Gastrocnemius medialis (tissue), 4 donors: ENCODE measurements around the gene URAD.

Experiments
- POLR2A ChIP-seq, 2 donors: fragments of 450-650 bp; IDR thresholded peaks; one replicate each; pipeline ENCODE4 v1.6.1; 2017; ENCODE audit warnings: antibody characterized with exemption in 2 of 2, mild to moderate bottlenecking in 2 of 2, moderate library complexity in 2 of 2
- TF ChIP-seq, protein P1 (sequence below), 5 experiments: fragments of 450-650 bp in 3 of 5; fragments of 200-600 bp in 2 of 5; sonication (generic) in 2 of 5; IDR thresholded peaks in 4 of 5; conservative IDR thresholded peaks in 1 of 5; 1 replicate in 4 of 5; 2 replicates in 1 of 5; pipeline ENCODE4 v1.5.1; 2016 to 2019; ENCODE audit warnings: antibody characterized with exemption in 5 of 5, mild to moderate bottlenecking in 3 of 5, moderate library complexity in 3 of 5

GRCh38 chr13:27962128-27962841, 26.2 kb downstream of the URAD start:
- TF ChIP-seq POLR2A (IDR thresholded peaks at IDR 0.05) = no peak
- TF ChIP-seq, protein P1, sequence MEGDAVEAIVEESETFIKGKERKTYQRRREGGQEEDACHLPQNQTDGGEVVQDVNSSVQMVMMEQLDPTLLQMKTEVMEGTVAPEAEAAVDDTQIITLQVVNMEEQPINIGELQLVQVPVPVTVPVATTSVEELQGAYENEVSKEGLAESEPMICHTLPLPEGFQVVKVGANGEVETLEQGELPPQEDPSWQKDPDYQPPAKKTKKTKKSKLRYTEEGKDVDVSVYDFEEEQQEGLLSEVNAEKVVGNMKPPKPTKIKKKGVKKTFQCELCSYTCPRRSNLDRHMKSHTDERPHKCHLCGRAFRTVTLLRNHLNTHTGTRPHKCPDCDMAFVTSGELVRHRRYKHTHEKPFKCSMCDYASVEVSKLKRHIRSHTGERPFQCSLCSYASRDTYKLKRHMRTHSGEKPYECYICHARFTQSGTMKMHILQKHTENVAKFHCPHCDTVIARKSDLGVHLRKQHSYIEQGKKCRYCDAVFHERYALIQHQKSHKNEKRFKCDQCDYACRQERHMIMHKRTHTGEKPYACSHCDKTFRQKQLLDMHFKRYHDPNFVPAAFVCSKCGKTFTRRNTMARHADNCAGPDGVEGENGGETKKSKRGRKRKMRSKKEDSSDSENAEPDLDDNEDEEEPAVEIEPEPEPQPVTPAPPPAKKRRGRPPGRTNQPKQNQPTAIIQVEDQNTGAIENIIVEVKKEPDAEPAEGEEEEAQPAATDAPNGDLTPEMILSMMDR (IDR thresholded peaks at IDR 0.05 in 4 of 5, conservative IDR thresholded peaks at IDR 0.05 in 1 of 5) = no peak
